ENCODE measurements around the gene NEO1. TPM values are rescaled to one million over a fixed set of nuclear protein-coding genes. Genes with fewer than 3 reads are reported as not detected.

NEO1 gene
- polyA plus RNA-seq, 1 donor from 2014 or later: 57.0 TPM

- H2AFZ ChIP-seq (ENCODE audit: low read depth, low read length): no peak overlapping the region
- H3K9me3 ChIP-seq (ENCODE audit: low read length): no peaks in the 10 kb centered on the region
- H3K79me2 ChIP-seq (replicated peaks; ENCODE audit: insufficient read depth, low read length): peaks cover 3% of the 10 kb centered on the region
- no peak overlapping the region for H3K27ac ChIP-seq (ENCODE audit: low read length)
- TF ChIP-seq REST (IDR thresholded peaks at IDR 0.05; ENCODE audit: borderline replicate concordance) (no peak), EP300 (conservative IDR thresholded peaks at IDR 0.05; ENCODE audit: poor library complexity, severe bottlenecking) (no peak), TAF1 (IDR thresholded peaks at IDR 0.05; ENCODE audit: low read depth) (no peak), EZH2 (IDR thresholded peaks at IDR 0.05; ENCODE audit: borderline replicate concordance, insufficient read depth, low read length, poor library complexity, severe bottlenecking) (no peak), RAD21 (conservative IDR thresholded peaks at IDR 0.05) (no peak), POLR2AphosphoS5 (IDR thresholded peaks at IDR 0.05) (no peak), SMC3 (conservative IDR thresholded peaks at IDR 0.05; ENCODE audit: poor library complexity) (no peak), CTCF (IDR thresholded peaks at IDR 0.05; ENCODE audit: poor library complexity, severe bottlenecking) (no peak), MXI1 (conservative IDR thresholded peaks at IDR 0.05; ENCODE audit: poor library complexity, severe bottlenecking) (no peak)
- H3K27me3 ChIP-seq (ENCODE audit: insufficient read depth, low read depth, low read length): no peaks in the 10 kb centered on the region
- H3K4me2 ChIP-seq (ENCODE audit: low read length): no peak overlapping the region
- H4K20me1 ChIP-seq (ENCODE audit: insufficient read depth): no peaks in the 10 kb centered on the region
- no peaks in the 10 kb centered on the region for H3K9me2 ChIP-seq (ENCODE audit: insufficient read depth, low read length)
- H3K36me3 ChIP-seq (ENCODE audit: insufficient read depth, low read length): peaks cover 6% of the 10 kb centered on the region
- no peak overlapping the region for H3K9ac ChIP-seq (ENCODE audit: low read length)
- no peaks in the 10 kb centered on the region for H3F3A ChIP-seq (ENCODE audit: insufficient read depth, low read length, poor library complexity, severe bottlenecking)
- no peak overlapping the region for H3K4me3 ChIP-seq (ENCODE audit: low read length)
These were observed 289.8 kb downstream of the NEO1 start for GRCh38 chr15:73341886-73342600.

- Histone ChIP-seq H3K4me2 (ENCODE audit: low read length) (no peak overlapping the region), H3K27me3 (ENCODE audit: insufficient read depth, low read depth, low read length) (no peaks in the 10 kb centered on the region), H3K4me3 (ENCODE audit: low read length) (no peak overlapping the region), H3F3A (ENCODE audit: insufficient read depth, low read length, poor library complexity, severe bottlenecking) (no peaks in the 10 kb centered on the region), H3K9ac (ENCODE audit: low read length) (no peak overlapping the region), H3K9me3 (ENCODE audit: low read length) (no peaks in the 10 kb centered on the region), H3K36me3 (ENCODE audit: insufficient read depth, low read length) (peaks cover 6% of the 10 kb centered on the region), H2AFZ (ENCODE audit: low read depth, low read length) (no peak overlapping the region), H3K79me2 (replicated peaks; ENCODE audit: insufficient read depth, low read length) (peaks cover 3% of the 10 kb centered on the region), H4K20me1 (ENCODE audit: insufficient read depth) (no peaks in the 10 kb centered on the region), H3K9me2 (ENCODE audit: insufficient read depth, low read length) (no peaks in the 10 kb centered on the region), H3K27ac (ENCODE audit: low read length) (no peak overlapping the region)
- TF ChIP-seq CTCF (IDR thresholded peaks at IDR 0.05; ENCODE audit: poor library complexity, severe bottlenecking) (no peak), MXI1 (conservative IDR thresholded peaks at IDR 0.05; ENCODE audit: poor library complexity, severe bottlenecking) (no peak), SMC3 (conservative IDR thresholded peaks at IDR 0.05; ENCODE audit: poor library complexity) (no peak), TAF1 (IDR thresholded peaks at IDR 0.05; ENCODE audit: low read depth) (no peak), POLR2AphosphoS5 (IDR thresholded peaks at IDR 0.05) (no peak), EP300 (conservative IDR thresholded peaks at IDR 0.05; ENCODE audit: poor library complexity, severe bottlenecking) (no peak), REST (IDR thresholded peaks at IDR 0.05; ENCODE audit: borderline replicate concordance) (no peak), EZH2 (IDR thresholded peaks at IDR 0.05; ENCODE audit: borderline replicate concordance, insufficient read depth, low read length, poor library complexity, severe bottlenecking) (no peak), RAD21 (conservative IDR thresholded peaks at IDR 0.05) (no peak)
These were observed 291.8 kb downstream of the NEO1 start for GRCh38 chr15:73344056-73344455.

Measured in neural cell (in vitro differentiated cells).